ENCODE measurements around the gene MED28. TPM values are rescaled to one million over a fixed set of nuclear protein-coding genes. Genes with fewer than 3 reads are reported as not detected.

MED28 gene
- total RNA-seq, 1 donor from 2014 or later = 98.0 TPM

DNA sequence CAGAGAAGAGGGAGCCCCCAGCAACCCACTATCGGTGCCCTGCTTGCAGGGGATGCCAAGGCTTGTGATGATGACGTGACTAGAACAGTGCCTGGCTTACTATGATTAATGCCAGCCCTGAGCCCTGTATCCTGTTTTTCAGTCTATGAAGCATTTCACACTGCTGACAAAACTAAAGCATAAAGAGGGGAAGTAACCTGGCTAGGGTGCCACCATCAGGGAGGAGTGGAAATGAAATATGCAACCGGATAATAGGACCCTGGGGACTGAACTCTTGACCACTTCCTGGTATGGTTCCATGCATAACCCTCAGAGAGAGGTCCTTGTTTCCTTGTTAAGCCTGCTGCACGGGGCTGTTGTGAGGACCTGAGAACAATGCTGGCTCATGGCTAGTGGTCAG lies 50.3 kb downstream of the MED28 start:
- no peak overlapping the region for H3K27ac Mint-ChIP-seq (ENCODE audit: unreplicated experiment)
- TF ChIP-seq, protein P1, sequence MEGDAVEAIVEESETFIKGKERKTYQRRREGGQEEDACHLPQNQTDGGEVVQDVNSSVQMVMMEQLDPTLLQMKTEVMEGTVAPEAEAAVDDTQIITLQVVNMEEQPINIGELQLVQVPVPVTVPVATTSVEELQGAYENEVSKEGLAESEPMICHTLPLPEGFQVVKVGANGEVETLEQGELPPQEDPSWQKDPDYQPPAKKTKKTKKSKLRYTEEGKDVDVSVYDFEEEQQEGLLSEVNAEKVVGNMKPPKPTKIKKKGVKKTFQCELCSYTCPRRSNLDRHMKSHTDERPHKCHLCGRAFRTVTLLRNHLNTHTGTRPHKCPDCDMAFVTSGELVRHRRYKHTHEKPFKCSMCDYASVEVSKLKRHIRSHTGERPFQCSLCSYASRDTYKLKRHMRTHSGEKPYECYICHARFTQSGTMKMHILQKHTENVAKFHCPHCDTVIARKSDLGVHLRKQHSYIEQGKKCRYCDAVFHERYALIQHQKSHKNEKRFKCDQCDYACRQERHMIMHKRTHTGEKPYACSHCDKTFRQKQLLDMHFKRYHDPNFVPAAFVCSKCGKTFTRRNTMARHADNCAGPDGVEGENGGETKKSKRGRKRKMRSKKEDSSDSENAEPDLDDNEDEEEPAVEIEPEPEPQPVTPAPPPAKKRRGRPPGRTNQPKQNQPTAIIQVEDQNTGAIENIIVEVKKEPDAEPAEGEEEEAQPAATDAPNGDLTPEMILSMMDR (IDR thresholded peaks at IDR 0.05; ENCODE audit: unreplicated experiment) = no peak
- H3K27me3 Mint-ChIP-seq (ENCODE audit: unreplicated experiment) = peaks cover 2% of the 10 kb centered on the region
- no peaks in the 10 kb centered on the region for H3K4me1 Mint-ChIP-seq (ENCODE audit: unreplicated experiment)
- H3K36me3 Mint-ChIP-seq (ENCODE audit: low read depth, unreplicated experiment) = no peaks in the 10 kb centered on the region
- H3K9me3 Mint-ChIP-seq (ENCODE audit: unreplicated experiment) = no peaks in the 10 kb centered on the region
- DNase-seq (ENCODE audit: low spot score) = no peak
- no peak overlapping the region for H3K4me3 Mint-ChIP-seq (ENCODE audit: unreplicated experiment)

DNA sequence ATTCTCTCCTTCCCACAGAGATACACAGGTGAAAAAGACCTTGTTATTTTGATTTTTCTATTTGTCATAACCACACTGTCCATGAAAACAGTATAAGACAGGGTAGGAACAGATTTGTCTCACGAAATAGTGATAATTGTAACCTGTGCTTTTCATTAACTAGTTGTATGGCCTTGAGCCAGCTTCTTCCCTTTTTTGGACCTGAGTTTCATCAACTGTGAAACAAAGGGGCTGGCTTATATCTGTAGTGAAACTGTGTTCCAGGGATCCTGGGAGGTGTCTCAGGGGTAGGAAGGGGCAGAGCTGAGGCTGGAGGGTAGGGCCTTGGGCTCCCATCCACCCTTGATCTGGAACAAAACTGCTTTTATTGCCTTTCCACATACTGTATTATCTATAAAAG lies 50.9 kb downstream of the MED28 start:
- H3K4me3 Mint-ChIP-seq (ENCODE audit: unreplicated experiment) = no peak overlapping the region
- H3K36me3 Mint-ChIP-seq (ENCODE audit: low read depth, unreplicated experiment) = no peaks in the 10 kb centered on the region
- no peaks in the 10 kb centered on the region for H3K9me3 Mint-ChIP-seq (ENCODE audit: unreplicated experiment)
- no peak for DNase-seq (ENCODE audit: low spot score)
- H3K4me1 Mint-ChIP-seq (ENCODE audit: unreplicated experiment) = no peaks in the 10 kb centered on the region
- TF ChIP-seq, protein P1 (IDR thresholded peaks at IDR 0.05; ENCODE audit: unreplicated experiment) = no peak
- peaks cover 2% of the 10 kb centered on the region for H3K27me3 Mint-ChIP-seq (ENCODE audit: unreplicated experiment)
- no peak overlapping the region for H3K27ac Mint-ChIP-seq (ENCODE audit: unreplicated experiment)

- TF ChIP-seq, protein P1 (IDR thresholded peaks at IDR 0.05; ENCODE audit: unreplicated experiment) = no peak
- Mint-ChIP-seq H3K4me3 (ENCODE audit: unreplicated experiment) (no peak overlapping the region), H3K4me1 (ENCODE audit: unreplicated experiment) (no peaks in the 10 kb centered on the region), H3K9me3 (ENCODE audit: unreplicated experiment) (no peaks in the 10 kb centered on the region), H3K27ac (ENCODE audit: unreplicated experiment) (no peak overlapping the region), H3K27me3 (ENCODE audit: unreplicated experiment) (peaks cover 2% of the 10 kb centered on the region), H3K36me3 (ENCODE audit: low read depth, unreplicated experiment) (no peaks in the 10 kb centered on the region)
- DNase-seq (ENCODE audit: low spot score) = no peak
Observed at GRCh38 chr4:17665852-17666251, 51.4 kb downstream of the MED28 start.

- no peaks in the 10 kb centered on the region for H3K36me3 Mint-ChIP-seq (ENCODE audit: low read depth, unreplicated experiment)
- no peak overlapping the region for H3K4me3 Mint-ChIP-seq (ENCODE audit: unreplicated experiment)
Observed at GRCh38 chr4:17667253-17667652, 52.8 kb downstream of the MED28 start.

DNA sequence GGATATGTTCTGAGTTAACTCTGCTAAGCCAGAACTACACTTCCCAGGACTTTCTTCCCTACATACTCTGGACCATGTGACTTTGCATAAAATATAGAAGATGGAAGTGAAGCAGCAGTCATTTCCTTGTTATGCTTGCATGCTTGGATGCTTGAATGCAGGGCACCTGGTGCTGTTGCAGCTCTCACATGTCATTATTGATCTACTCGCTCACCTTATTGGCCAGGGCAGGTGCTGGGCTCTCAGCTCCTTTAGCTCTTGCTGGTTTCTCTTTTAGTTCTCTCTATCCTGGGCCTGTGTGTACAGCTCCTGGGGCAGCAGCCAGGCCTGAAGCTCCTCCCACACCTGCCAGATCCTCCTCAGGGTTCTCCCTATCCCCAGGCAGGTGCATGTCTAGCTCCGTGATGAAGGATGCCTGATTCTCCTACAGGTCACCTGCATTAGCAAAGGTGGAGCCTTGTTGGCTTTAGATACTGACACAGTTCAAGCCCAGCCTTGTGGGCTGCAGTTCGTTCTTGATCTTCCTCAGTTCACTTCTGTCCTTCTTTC lies 53.3 kb downstream of the MED28 start:
- TF ChIP-seq, protein P1 (IDR thresholded peaks at IDR 0.05; ENCODE audit: unreplicated experiment) = no peak
- no peaks in the 10 kb centered on the region for H3K27me3 Mint-ChIP-seq (ENCODE audit: unreplicated experiment)
- H3K9me3 Mint-ChIP-seq (ENCODE audit: unreplicated experiment) = no peaks in the 10 kb centered on the region
- no peak for DNase-seq (ENCODE audit: low spot score)
- no peaks in the 10 kb centered on the region for H3K36me3 Mint-ChIP-seq (ENCODE audit: low read depth, unreplicated experiment)
- H3K4me1 Mint-ChIP-seq (ENCODE audit: unreplicated experiment) = no peaks in the 10 kb centered on the region
- no peak overlapping the region for H3K4me3 Mint-ChIP-seq (ENCODE audit: unreplicated experiment)
- no peak overlapping the region for H3K27ac Mint-ChIP-seq (ENCODE audit: unreplicated experiment)

More at GRCh38 chr4:17667253-17667652, 52.8 kb downstream of the MED28 start:
- H3K27me3 Mint-ChIP-seq (ENCODE audit: unreplicated experiment) = no peaks in the 10 kb centered on the region
- TF ChIP-seq, protein P1 (IDR thresholded peaks at IDR 0.05; ENCODE audit: unreplicated experiment) = no peak
- H3K4me1 Mint-ChIP-seq (ENCODE audit: unreplicated experiment) = no peaks in the 10 kb centered on the region
- H3K9me3 Mint-ChIP-seq (ENCODE audit: unreplicated experiment) = no peaks in the 10 kb centered on the region
- no peak for DNase-seq (ENCODE audit: low spot score)
- no peak overlapping the region for H3K27ac Mint-ChIP-seq (ENCODE audit: unreplicated experiment)
